Heart right ventricle (tissue), 16 donors: ENCODE data around the gene CXCL10. TPM values are rescaled to one million over a fixed set of nuclear protein-coding genes. Genes with fewer than 3 reads are reported as not detected.

ENCODE experiments used
- ATAC-seq, 8 donors: fragments of 200-7000 bp; cut with Tn5 transposase; one replicate each; pipeline ENCODE4 v1.9.1; 2020; ENCODE audit warnings: mild to moderate bottlenecking in 8 of 8, moderate library complexity in 8 of 8, moderate number of reproducible peaks in 1 of 8
- DNase-seq, 2 donors: peaks; one replicate each; pipeline ENCODE4 v3.0.0-alpha.2; 2020
- H3K27ac ChIP-seq, 10 donors: fragments of 200-600 bp; sonication (generic) in 2 of 10; one replicate each; pipeline versions ENCODE4 v1.5.0 to v1.8.0; 2020 to 2022; ENCODE audit warnings: mild to moderate bottlenecking in 3 of 10
- H3K27me3 ChIP-seq, 7 donors: fragments of 200-600 bp; one replicate each; pipeline ENCODE4 v1.8.0; 2021 to 2022; ENCODE audit warnings: mild to moderate bottlenecking in 2 of 7
- H3K36me3 ChIP-seq, 9 donors: fragments of 200-600 bp; sonication (generic) in 1 of 9; one replicate each; pipeline versions ENCODE4 v1.5.0 to v1.8.0; 2020 to 2022; ENCODE audit warnings: mild to moderate bottlenecking in 2 of 9
- H3K4me1 ChIP-seq, 9 donors: fragments of 200-600 bp; sonication (generic) in 1 of 9; one replicate each; pipeline versions ENCODE4 v1.5.0 to v1.8.0; 2020 to 2022; ENCODE audit warnings: mild to moderate bottlenecking in 4 of 9
- H3K4me3 ChIP-seq, 10 donors: fragments of 200-600 bp; sonication (generic) in 2 of 10; one replicate each; pipeline versions ENCODE4 v1.5.0 to v1.8.0; 2020 to 2022; ENCODE audit warnings: mild to moderate bottlenecking in 7 of 10, moderate library complexity in 2 of 10
- H3K9me3 ChIP-seq, 11 donors: fragments of 200-600 bp in 10 of 11; sonication (generic) in 2 of 11; one replicate each; pipeline versions ENCODE4 v1.5.0 to v1.8.0; 2013 to 2022; ENCODE audit warnings: mild to moderate bottlenecking in 2 of 11, control low read depth in 1 of 11, moderate library complexity in 1 of 11
- CTCF ChIP-seq, 9 donors: fragments of 200-600 bp; sonication (generic) in 2 of 9; IDR thresholded peaks; one replicate each; pipeline versions ENCODE4 v1.5.0 to v1.8.0; 2021 to 2022; ENCODE audit warnings: antibody characterized with exemption in 9 of 9, mild to moderate bottlenecking in 5 of 9, moderate library complexity in 1 of 9
- WGBS, 2 donors: extraction: QIAGEN DNeasy Blood & Tissue Kit; methylation state at CpG; one replicate each; pipeline ENCODE4 v1.1.7; 2013; ENCODE audit warnings: inconsistent platforms in 1 of 2; 5-methylcytosine and 5-hydroxymethylcytosine counted together
- intact Hi-C, 10 donors: fragments of 100-400 bp; cut with DNase I; formaldehyde crosslinking; loops; one replicate each; pipeline versions ENCODE4 v1.11.1 to v1.14.2; 2022
- polyA plus RNA-seq, 2 donors: library from polyadenylated mRNA; stranded (reverse); fragments of 200-250 nt; gene quantifications; one replicate each; pipeline ENCODE4 v1.2.3, GENCODE V29; 2013
- total RNA-seq, 10 donors: library from RNA; stranded (reverse); fragmentation: NEBNext Ultra II Directional in 3 of 10; extraction: Animal tissue kit (Norgen Biotek cat#: 25700) in 3 of 10; gene quantifications; one replicate each; pipeline versions ENCODE4 v1.2.1 to v1.2.4, GENCODE V29; 2021 to 2023
- donor health status: Arrhythmogenic right ventricular cardiomyopathy.
- donor health status: ischemic (EF 13 %, LVEDD 7.1; RV severe dilation, severe dysfunction).
- donor health status: healthy with polysubstance abuse.
- donor health status: DM: no; HTN: yes; CAD: no.
- donor health status: DM: no; HTN: no; CAD: no.
- donor health status: ischemic (EF 25% LVEDD 6.9; RV normal size, moderate dysfunction).
- donor health status: ischemic (EF 25% LVEDD 5.7; RV mildly dilated, moderate dysfunction).
- donor health status: healthy.
- donor health status: DM: yes; HTN: yes; CAD: no.
- donor health status: Ischemic cardiomyopathy.
- donor health status: ischemic (EF 35%, LVEDD 5.7; RV mildly dilated, moderate dysfunction).
- donor health status: nonischemic (EF 11% LVEDD 7.7; RV severe dilation, severe dysfunction).
- donor health status: DM: yes; HTN: yes; CAD: no.
- donor health status: PGD.
- donor health status: ischemic (EF 29% LVEDD 5.4; RV normal size, mild dysfunction).
- donor health status: nonischemic (EF 23%, LVEDD 6.1; RV moderate dilation, normal function).

CXCL10 gene
- total and polyA plus RNA-seq, 12 donors: 0.14 to 191 (median 0.86) TPM; not detected in 2

- intact Hi-C loops: no loop called here
- H3K9me3 ChIP-seq: no peaks in the 10 kb centered on the region
These were observed 35.7 kb upstream of the CXCL10 start for GRCh38 chr4:76058888-76059426.

GRCh38 chr4:76058302-76058701, 35.0 kb upstream of the CXCL10 start:
- ATAC-seq: no peak
- DNase-seq: no peak
- Histone ChIP-seq H3K4me1 (peaks cover 0 to 20% (median 0%) of the 10 kb centered on the region in 9 donors), H3K27me3 (peaks cover 0 to 20% (median 0%) of the 10 kb centered on the region in 7 donors), H3K36me3 (no peaks in the 10 kb centered on the region), H3K9me3 (no peaks in the 10 kb centered on the region), H3K27ac (no peak overlapping the region), H3K4me3 (no peak overlapping the region)
- intact Hi-C loops: no loop called here
- no peak for TF ChIP-seq CTCF (IDR thresholded peaks at IDR 0.05)

More at GRCh38 chr4:76058888-76059426, 35.7 kb upstream of the CXCL10 start:
- DNase-seq: no peak
- Histone ChIP-seq H3K27ac (no peak overlapping the region), H3K4me1 (peaks cover 0 to 20% (median 0%) of the 10 kb centered on the region in 9 donors), H3K27me3 (peaks cover 0 to 19% (median 0%) of the 10 kb centered on the region in 7 donors), H3K4me3 (no peak overlapping the region), H3K36me3 (no peaks in the 10 kb centered on the region)
- no peak for ATAC-seq
- TF ChIP-seq CTCF (IDR thresholded peaks at IDR 0.05): no peak
- WGBS, 2 donors: 56 to 66% methylated on average over 3 of the region's 3 CpGs

- no peak for TF ChIP-seq CTCF (IDR thresholded peaks at IDR 0.05)
- Histone ChIP-seq H3K36me3 (no peaks in the 10 kb centered on the region), H3K4me3 (no peak overlapping the region), H3K9me3 (no peaks in the 10 kb centered on the region), H3K27ac (no peak overlapping the region), H3K4me1 (peaks cover 0 to 12% (median 0%) of the 10 kb centered on the region in 9 donors), H3K27me3 (peaks cover 0 to 20% (median 0%) of the 10 kb centered on the region in 7 donors)
- intact Hi-C loops: no loop called here
- WGBS, 2 donors: 77 to 83% methylated on average over 2 of the region's 2 CpGs
- DNase-seq (no peak), ATAC-seq (no peak)
These were observed 32.1 kb upstream of the CXCL10 start for GRCh38 chr4:76055421-76055820.

DNA sequence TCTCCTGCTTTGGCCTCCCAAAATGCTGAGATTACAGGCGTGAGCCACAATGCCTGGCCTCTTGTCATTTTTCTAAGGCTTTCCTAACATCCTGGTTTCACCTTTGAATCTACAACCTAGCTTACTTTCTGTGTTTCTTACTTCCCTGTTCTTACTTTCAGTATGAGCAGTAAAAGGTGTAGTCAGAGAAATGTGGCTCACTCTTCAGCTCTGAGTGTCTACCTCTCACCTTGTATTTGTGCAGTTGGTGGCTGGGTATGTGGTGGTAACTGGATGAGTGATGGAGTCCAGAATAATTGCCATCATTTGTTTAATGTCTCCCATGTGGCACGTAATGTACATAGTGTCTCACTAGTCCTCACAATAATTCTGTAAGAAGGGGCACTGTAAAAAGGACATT, 31.7 kb upstream of the CXCL10 start:
- DNase-seq: no peak
- WGBS, 2 donors: 85 to 90% methylated on average over 2 of the region's 2 CpGs
- ATAC-seq: no peak
- Histone ChIP-seq H3K36me3 (no peaks in the 10 kb centered on the region), H3K4me3 (no peak overlapping the region), H3K4me1 (peaks cover 0 to 8% (median 0%) of the 10 kb centered on the region in 9 donors), H3K27me3 (peaks cover 0 to 20% (median 0%) of the 10 kb centered on the region in 7 donors), H3K27ac (no peak overlapping the region), H3K9me3 (no peaks in the 10 kb centered on the region)
- intact Hi-C loops: no loop called here
- TF ChIP-seq CTCF (IDR thresholded peaks at IDR 0.05): no peak
